GM21515 (cell line): ENCODE results near the gene PHOX2A.

Source experiments
- ATAC-seq: cut with Tn5 transposase; IDR thresholded peaks from one replicate; pipeline ENCODE4 v1.9.1; 2021; ENCODE audit not compliant: unreplicated experiment

The PHOX2A gene

GRCh38 chr11:72235351-72236057 lies 8.5 kb downstream of the PHOX2A start:
- ATAC-seq = no peak

DNA sequence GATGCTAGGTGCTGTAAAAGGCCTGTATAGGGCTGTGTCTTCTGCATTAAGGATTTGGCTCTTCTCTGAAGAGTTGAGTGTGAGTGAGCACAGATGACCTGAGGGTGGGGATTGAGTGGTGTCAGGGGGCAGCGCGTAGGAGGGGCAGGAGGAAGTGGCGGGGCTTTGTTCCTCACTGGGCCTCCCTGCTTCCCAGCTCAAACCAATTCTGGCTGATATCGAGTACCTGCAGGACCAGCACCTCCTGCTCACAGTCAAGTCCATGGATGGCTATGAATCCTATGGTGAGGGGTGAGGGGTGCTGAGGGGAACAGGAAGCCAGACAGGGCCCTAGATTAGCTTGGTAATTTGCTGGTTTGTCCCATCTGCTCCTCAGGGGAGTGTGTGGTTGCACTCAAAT lies 9.1 kb downstream of the PHOX2A start:
- ATAC-seq = no peak

GRCh38 chr11:72234514-72234830 lies 9.5 kb downstream of the PHOX2A start:
- no peak for ATAC-seq

DNA sequence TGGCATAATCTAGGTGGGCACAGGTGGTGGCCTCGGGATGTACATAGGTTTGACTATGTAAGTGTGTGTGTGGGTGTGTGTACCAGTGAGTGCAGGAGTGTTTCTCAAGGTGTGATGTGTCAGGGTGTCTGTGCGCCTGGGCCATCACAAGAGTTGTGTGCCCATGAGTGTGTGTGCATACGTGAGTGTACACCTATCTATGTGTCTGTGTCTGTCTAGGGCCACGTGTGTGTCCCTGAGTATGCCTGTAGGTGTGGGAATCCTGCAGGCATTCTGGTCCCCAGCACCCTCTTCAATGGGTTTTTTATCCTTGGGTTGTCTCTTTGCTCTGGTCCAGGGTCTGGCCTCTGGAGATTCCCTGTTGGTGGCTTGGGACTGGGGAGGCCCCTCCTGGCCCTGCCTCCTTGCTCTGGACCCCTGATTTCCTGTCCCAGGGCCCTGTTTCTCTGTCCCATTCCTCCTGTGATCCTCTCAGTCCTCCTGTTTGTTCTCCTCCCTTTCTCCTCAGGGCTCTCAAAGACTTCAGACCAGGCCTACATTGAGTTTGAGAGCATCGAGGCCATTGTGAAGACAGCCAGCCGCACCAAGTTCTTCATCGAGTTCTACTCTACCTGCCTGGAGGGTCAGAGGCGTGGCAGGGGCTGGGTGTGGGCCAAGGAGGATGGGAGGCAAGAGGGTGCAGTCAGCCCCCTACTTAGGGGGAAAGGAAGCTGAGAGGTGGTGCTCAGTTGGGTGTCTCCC lies 10.0 kb downstream of the PHOX2A start:
- no peak for ATAC-seq

DNA sequence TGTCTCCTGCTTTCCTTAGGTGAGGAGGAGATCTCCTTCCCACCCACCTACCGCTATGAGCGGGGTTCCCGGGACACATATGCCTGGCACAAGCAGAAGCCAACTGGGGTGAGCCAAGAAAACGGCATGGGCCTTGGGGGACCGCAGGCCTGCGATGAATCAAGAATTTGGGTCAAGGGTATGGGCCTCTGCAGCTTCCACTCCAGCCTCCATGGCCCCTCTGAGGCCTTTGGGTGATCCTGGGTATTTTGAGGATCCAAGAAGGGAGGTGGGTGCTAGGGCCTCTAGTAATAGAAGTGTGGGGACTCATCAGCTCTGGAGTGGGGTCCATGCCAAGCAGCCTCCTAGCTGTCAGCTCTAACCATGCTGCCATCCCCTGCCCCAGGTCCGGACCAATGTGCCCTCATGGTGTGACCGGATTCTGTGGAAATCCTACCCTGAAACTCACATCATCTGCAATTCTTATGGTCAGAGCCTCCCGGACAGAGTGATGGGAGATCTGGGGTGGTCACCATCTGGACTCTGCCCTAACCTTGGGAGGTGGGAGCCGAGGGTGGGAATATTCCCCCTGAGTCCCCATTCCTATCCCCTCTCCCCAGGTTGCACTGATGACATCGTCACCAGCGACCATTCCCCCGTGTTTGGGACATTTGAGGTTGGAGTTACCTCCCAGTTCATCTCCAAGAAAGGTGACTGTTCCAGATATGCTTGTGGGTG lies 10.8 kb downstream of the PHOX2A start:
- no peak for ATAC-seq

- ATAC-seq = no peak
Measured at GRCh38 chr11:72232260-72233055, 11.5 kb downstream of the PHOX2A start.

GRCh38 chr11:72231396-72232259 lies 12.3 kb downstream of the PHOX2A start:
- ATAC-seq = no peak

- no peak for ATAC-seq
Measured at GRCh38 chr11:72230764-72231365, 13.1 kb downstream of the PHOX2A start.

- no peak for ATAC-seq
Measured at GRCh38 chr11:72229925-72230763, 13.8 kb downstream of the PHOX2A start.

- no peak for ATAC-seq
Measured at GRCh38 chr11:72229336-72229924, 14.5 kb downstream of the PHOX2A start.

DNA sequence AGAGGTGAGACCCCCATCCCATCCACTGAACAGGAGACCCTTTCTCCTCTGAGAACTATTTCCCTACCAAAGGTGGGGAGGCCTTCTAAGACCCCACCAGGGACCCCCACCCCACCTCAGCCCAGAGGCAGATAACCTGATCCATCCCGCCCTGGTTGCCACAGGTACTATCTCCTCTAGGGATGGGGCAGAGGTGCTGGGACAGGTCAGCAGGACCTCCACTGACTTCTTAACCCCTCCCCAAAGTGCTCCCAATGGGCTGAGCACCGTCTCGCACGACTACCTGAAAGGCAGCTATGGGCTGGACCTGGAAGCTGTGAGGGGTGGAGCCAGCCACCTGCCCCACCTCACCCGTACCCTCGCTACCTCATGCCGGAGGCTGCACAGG lies 15.1 kb downstream of the PHOX2A start:
- no peak for ATAC-seq

GRCh38 chr11:72228229-72228843 lies 15.6 kb downstream of the PHOX2A start:
- no peak for ATAC-seq

GRCh38 chr11:72227316-72228228 lies 16.4 kb downstream of the PHOX2A start:
- ATAC-seq = no peak

- ATAC-seq = no peak
Measured at GRCh38 chr11:72226701-72227100, 17.3 kb downstream of the PHOX2A start.

- no peak for ATAC-seq
Measured at GRCh38 chr11:72225411-72225951, 18.5 kb downstream of the PHOX2A start.

- ATAC-seq = no peak
Measured at GRCh38 chr11:72224564-72225410, 19.2 kb downstream of the PHOX2A start, which contains the start of gene INPPL1. TSS of gene INPPL1 (plus strand) at chr11:72224767. CDS start at chr11:72224985, 218 bp downstream.
